ENCODE results near the gene SLFN11.
"Not testable (repeated sequence)": the region's sequence is repeated elsewhere in the genome, so short reads cannot be mapped to it uniquely, and the experiment has no call there.

SLFN11 gene

DNA sequence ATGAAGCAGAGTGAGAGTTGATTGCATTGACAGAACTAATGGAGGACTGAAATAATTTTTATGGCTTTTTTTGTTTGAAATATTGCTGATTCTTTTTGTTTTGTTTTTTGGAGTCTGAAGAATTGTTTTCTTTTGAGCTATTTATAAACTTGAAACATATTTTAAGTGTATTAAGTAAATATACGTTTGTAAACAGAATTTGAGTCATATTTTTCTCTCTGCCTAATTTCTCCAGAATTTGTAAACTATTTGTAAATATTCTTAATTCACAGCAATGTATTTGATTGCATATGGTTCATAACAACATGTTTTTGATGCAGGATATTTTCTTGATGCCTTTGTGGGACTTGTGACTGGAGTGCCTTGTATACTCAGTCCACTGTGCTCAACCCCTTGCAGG, 50.7 kb downstream of the SLFN11 start:
- TF ChIP-seq POLR2AphosphoS5 (IDR thresholded peaks at IDR 0.05; ENCODE audit: borderline replicate concordance, low read depth, low read length), result no peak
- TF ChIP-seq EZH2 (IDR thresholded peaks at IDR 0.05), result no peak
- TF ChIP-seq FOXP2 (optimal IDR thresholded peaks at IDR 0.05; ENCODE audit: control extremely low read depth, extremely low read length, insufficient read depth), result no peak
- Histone ChIP-seq H3K4me3 (no peak overlapping the region), H3K9me3 (ENCODE audit: low read depth, low read length) (no peaks in the 10 kb centered on the region), H3K9ac (ENCODE audit: insufficient read length) (no peak overlapping the region), H3K36me3 (ENCODE audit: insufficient read depth, low read length) (no peaks in the 10 kb centered on the region), H3K27ac (no peak overlapping the region)
- DNase-seq (ENCODE audit: low read depth, low spot score), result no peak

DNA sequence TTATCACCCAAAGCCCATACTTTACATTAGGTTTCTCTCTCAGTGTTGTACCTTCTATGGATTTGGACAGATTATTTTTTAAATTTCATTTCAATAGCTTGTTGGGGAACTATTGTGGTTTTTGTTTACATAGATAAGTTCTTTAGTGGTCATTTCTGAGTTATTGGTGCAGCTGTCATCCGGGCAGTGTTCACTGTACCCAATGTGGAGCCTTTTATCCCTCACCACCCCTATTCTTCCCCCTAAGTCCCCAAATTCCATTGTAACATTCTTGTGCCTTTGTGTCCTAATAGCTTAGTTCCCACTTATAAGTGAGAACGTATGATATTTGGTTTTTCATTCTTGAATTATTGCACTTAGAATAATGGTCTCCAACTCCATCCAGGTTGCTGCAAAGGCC, 57.5 kb downstream of the SLFN11 start:
- H3K9me3 ChIP-seq (ENCODE audit: low read depth, low read length), result no peaks in the 10 kb centered on the region
- no peak overlapping the region for H3K27ac ChIP-seq
- H3K9ac ChIP-seq (ENCODE audit: insufficient read length), result no peak overlapping the region
- no peak for TF ChIP-seq POLR2AphosphoS5 (IDR thresholded peaks at IDR 0.05; ENCODE audit: borderline replicate concordance, low read depth, low read length)
- TF ChIP-seq FOXP2 (optimal IDR thresholded peaks at IDR 0.05; ENCODE audit: control extremely low read depth, extremely low read length, insufficient read depth), result no peak
- no peak overlapping the region for H3K4me3 ChIP-seq
- no peaks in the 10 kb centered on the region for H3K36me3 ChIP-seq (ENCODE audit: insufficient read depth, low read length)
- DNase-seq (ENCODE audit: low read depth, low spot score), result no peak

DNA sequence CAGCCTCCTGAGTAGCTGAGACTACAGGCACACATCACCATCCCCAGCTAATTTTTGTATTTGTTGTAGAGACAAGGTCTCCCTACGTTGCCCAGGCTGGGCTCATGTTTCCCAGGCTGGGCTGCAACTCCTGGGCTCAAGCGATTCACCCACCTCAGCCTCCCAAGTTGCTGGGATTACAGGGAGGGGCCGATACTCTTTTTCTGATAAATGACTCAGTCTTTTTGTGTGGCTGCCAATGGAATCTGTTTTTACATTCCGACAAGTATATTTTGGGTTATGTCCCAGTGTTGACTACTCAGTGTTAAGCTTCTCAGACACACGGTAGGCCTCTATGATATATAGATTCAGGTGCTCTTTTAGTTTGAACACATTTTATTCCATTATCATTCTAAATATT, 58.1 kb downstream of the SLFN11 start:
- DNase-seq (ENCODE audit: low read depth, low spot score), result no peak
- TF ChIP-seq FOXP2 (optimal IDR thresholded peaks at IDR 0.05; ENCODE audit: control extremely low read depth, extremely low read length, insufficient read depth) (no peak), POLR2AphosphoS5 (IDR thresholded peaks at IDR 0.05; ENCODE audit: borderline replicate concordance, low read depth, low read length) (no peak), EZH2 (IDR thresholded peaks at IDR 0.05) (no peak)
- Histone ChIP-seq H3K9ac (ENCODE audit: insufficient read length) (no peak overlapping the region), H3K27ac (no peak overlapping the region), H3K36me3 (ENCODE audit: insufficient read depth, low read length) (no peaks in the 10 kb centered on the region), H3K4me3 (no peak overlapping the region), H3K9me3 (ENCODE audit: low read depth, low read length) (no peaks in the 10 kb centered on the region)

DNA sequence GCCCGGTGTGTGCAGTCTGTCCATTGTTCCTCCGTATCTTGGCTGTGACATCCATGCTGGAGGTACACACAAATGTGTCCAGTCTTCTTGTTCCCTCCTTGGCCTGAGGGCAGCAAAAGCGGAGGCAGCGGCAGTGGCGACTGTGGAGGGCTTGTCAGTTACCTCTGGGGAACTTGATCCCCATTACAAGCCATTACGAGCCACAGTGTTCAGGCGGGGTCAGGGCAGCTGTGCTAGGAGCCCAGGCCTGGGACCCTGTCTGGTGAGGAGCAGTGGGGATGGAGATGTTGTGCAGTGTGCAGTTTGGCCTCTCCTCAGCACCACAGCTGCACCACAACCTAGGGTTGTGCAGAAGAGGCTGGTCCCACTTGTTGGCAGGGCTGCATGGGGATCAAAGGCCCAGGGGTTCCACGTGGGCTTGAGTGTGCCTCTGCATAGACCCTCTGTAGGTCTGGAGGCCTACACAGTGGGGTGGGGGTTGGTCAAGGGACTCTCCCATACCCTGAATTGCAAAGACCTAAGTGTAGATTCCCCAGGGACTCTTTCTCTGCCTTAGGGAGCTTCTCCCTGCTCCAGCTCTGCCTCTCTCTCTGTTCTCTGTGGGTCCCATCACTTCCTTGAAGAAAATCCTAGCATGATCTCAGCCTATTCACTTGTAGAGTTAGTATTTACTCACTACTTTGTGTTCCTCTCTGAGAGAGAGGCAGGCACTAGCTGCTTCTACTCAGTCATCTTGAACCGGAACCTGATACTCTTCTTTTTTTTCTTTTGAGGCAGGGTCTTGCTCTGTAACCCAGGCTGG, 58.8 kb downstream of the SLFN11 start:
- TF ChIP-seq POLR2AphosphoS5 (IDR thresholded peaks at IDR 0.05; ENCODE audit: borderline replicate concordance, low read depth, low read length) (no peak), EZH2 (IDR thresholded peaks at IDR 0.05) (no peak), FOXP2 (optimal IDR thresholded peaks at IDR 0.05; ENCODE audit: control extremely low read depth, extremely low read length, insufficient read depth) (no peak)
- Histone ChIP-seq H3K4me3 (no peak overlapping the region), H3K36me3 (ENCODE audit: insufficient read depth, low read length) (no peaks in the 10 kb centered on the region), H3K9me3 (ENCODE audit: low read depth, low read length) (no peaks in the 10 kb centered on the region), H3K9ac (ENCODE audit: insufficient read length) (no peak overlapping the region), H3K27ac (no peak overlapping the region)
- DNase-seq (ENCODE audit: low read depth, low spot score), result no peak

DNA sequence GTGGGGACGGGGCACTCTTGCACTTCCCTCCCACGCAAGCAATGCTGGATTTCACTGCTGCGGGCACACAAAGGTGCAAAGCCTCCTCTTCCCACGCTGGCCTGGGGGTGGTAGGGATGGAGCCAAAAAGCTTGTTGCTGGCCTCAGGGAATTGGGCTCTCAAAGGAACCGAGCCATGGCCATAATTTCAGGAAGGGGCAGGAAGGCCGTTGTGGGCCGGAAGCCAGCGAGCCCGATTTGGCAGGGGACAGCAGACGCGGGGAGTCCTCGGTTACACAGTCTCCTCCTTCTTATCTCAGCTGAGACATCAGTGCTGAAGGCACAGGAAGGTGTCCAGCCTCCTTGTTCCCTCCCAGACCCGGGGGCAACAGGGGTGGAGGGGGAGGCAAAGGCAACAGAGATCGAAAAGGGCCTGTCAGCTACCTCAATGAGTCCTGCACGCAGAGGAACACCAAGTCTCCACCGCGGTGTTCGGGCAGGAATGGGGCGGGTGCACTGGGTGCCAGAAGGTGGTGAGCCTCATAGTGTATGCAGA, 59.5 kb downstream of the SLFN11 start:
- H3K9me3 ChIP-seq (ENCODE audit: low read depth, low read length), result no peaks in the 10 kb centered on the region
- H3K9ac ChIP-seq (ENCODE audit: insufficient read length), result no peak overlapping the region
- no peak for DNase-seq (ENCODE audit: low read depth, low spot score)
- no peak overlapping the region for H3K27ac ChIP-seq
- TF ChIP-seq FOXP2 (optimal IDR thresholded peaks at IDR 0.05; ENCODE audit: control extremely low read depth, extremely low read length, insufficient read depth), result no peak
- TF ChIP-seq EZH2 (IDR thresholded peaks at IDR 0.05), result no peak
- no peak for TF ChIP-seq POLR2AphosphoS5 (IDR thresholded peaks at IDR 0.05; ENCODE audit: borderline replicate concordance, low read depth, low read length)
- no peak overlapping the region for H3K4me3 ChIP-seq
- H3K36me3 ChIP-seq (ENCODE audit: insufficient read depth, low read length), result no peaks in the 10 kb centered on the region

DNA sequence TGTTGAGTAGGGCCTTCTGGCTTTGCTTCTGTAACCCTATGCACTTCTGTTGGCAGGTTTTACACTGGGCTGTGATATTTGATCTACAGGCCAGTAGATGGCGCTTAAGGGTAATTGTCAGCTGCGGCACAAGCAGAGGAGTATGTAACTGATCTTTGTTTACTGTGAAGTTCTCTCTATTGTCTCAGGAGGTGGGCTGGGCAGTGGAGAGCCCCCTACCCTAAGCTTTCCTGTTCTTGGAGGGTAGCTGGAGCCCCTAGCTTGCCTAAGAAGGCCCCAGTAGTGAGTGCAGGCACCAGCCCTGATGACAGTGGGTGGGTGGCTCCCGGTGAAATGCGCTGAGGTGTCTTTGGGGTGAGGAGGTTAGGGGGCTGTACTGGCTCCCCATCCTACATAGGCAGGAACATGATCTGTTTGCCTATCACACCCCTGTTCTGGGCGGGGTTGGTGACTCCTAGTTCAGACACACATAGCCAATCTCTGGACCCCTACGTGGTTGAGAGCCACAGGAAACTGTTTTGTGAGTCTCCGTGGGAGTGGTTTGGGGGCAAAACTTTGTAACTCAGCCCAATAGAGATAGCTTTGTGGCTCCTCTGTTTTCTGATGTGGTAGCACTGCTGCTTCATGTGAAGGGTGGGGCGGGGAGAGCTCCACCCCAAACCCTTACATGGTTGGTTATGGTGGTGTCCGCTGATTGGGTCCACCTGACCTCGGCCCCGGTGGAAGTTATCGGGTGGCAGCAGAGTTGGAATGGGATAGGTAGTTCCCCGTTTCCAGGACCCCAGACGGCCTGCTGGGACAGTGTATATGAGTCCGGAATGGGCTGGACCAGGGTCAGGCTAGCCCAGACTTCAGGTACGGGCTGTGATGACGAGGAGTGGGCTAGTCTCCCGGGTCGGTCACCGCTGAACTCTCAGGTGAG, 60.4 kb downstream of the SLFN11 start:
- DNase-seq (ENCODE audit: low read depth, low spot score), result peak; percentile 73
- no peak for TF ChIP-seq FOXP2 (optimal IDR thresholded peaks at IDR 0.05; ENCODE audit: control extremely low read depth, extremely low read length, insufficient read depth)
- TF ChIP-seq EZH2 (IDR thresholded peaks at IDR 0.05), result no peak
- TF ChIP-seq POLR2AphosphoS5 (IDR thresholded peaks at IDR 0.05; ENCODE audit: borderline replicate concordance, low read depth, low read length), result no peak
- H3K9ac ChIP-seq (ENCODE audit: insufficient read length), result no peak overlapping the region
- no peaks in the 10 kb centered on the region for H3K9me3 ChIP-seq (ENCODE audit: low read depth, low read length)
- peak overlapping the region; percentile 4; the same call in 1 of the 2 replicates for H3K4me3 ChIP-seq
- H3K36me3 ChIP-seq (ENCODE audit: insufficient read depth, low read length), result no peaks in the 10 kb centered on the region
- H3K27ac ChIP-seq, result peak overlapping the region; percentile 52; the same call in 1 of the 2 replicates

DNA sequence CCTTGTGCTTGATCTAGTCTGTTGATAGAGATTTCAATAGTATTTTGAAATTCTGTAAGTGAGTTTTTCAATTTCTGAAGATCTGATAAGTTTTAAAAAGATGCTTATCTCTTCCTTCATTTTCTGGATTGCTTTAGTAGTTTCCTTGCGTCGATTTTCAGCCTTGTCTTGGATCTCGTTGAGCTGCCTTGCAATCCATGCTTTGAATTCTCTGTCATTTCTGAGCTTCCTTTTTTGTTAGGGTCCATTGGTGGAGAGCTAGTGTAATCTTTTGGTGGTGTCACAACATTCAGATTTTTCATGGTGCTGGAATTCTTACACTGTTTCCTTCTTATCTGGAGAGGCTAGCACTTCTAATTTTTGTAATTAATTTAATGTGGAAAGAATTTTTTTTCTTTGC, 61.1 kb downstream of the SLFN11 start:
- DNase-seq (ENCODE audit: low read depth, low spot score), result no peak
- no peaks in the 10 kb centered on the region for H3K36me3 ChIP-seq (ENCODE audit: insufficient read depth, low read length)
- TF ChIP-seq FOXP2 (optimal IDR thresholded peaks at IDR 0.05; ENCODE audit: control extremely low read depth, extremely low read length, insufficient read depth) (no peak), EZH2 (IDR thresholded peaks at IDR 0.05) (no peak), POLR2AphosphoS5 (IDR thresholded peaks at IDR 0.05; ENCODE audit: borderline replicate concordance, low read depth, low read length) (no peak)
- no peak overlapping the region for H3K27ac ChIP-seq
- no peak overlapping the region for H3K4me3 ChIP-seq
- no peaks in the 10 kb centered on the region for H3K9me3 ChIP-seq (ENCODE audit: low read depth, low read length)
- peak overlapping the region; percentile 35 for H3K9ac ChIP-seq (ENCODE audit: insufficient read length)

DNA sequence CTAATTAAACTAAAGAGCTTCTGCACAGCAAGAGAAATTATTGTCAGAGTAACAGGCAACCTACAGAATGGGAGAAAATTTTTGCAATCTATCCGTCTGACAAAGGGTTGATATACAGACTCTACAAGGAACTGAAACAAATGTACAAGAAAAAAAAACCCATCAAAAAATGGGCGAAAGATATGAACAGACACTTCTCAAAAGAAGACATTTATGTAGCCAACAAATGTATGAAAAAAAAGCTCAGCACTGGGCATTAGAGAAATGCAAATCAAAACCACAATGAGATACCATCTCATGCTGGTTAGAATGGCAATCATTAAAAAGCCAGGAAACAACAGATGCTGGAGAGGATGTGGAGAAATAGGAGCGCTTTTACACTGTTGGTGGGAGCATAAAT, 64.1 kb downstream of the SLFN11 start:
- H3K27ac ChIP-seq; H3K9ac ChIP-seq (ENCODE audit: insufficient read length); H3K4me3 ChIP-seq; H3K9me3 ChIP-seq (ENCODE audit: low read depth, low read length); DNase-seq (ENCODE audit: low read depth, low spot score); H3K36me3 ChIP-seq (ENCODE audit: insufficient read depth, low read length): not testable (repeated sequence)

Data from SK-N-MC (cell line).